SU-DHL-6 (cell line): ENCODE data around the gene HOXB3.

Experiments
- CTCF ChIP-seq: fragments of 200-600 bp; sonication (generic); IDR thresholded peaks from one replicate; pipeline ENCODE4 v1.5.1; 2017; ENCODE audit warnings: antibody characterized with exemption, mild to moderate bottlenecking, low read length, moderate library complexity; ENCODE audit not compliant: insufficient read depth, poor library complexity, severe bottlenecking
- EZH2phosphoT487 ChIP-seq: fragments of 200-600 bp; sonication (generic), shearing (Covaris generic); conservative IDR thresholded peaks from 2 replicates; pipeline ENCODE4 v1.6.1; 2018; ENCODE audit warnings: mild to moderate bottlenecking, antibody characterized with exemption, low read length, moderate library complexity, mixed read lengths

- TF ChIP-seq CTCF (no peak), EZH2phosphoT487 (no peak)
Observed at GRCh38 chr17:48582750-48583069, 7.3 kb downstream of the HOXB3 start.
